Ovary (tissue), 9 donors: Measurements from ENCODE around the gene LCP1. TPM values are rescaled to one million over a fixed set of nuclear protein-coding genes. Genes with fewer than 3 reads are reported as not detected.

Experiments
- DNase-seq, 5 donors: peaks; one replicate each; pipeline ENCODE4 v3.0.0-alpha.2; 2019 to 2020
- H3K27ac ChIP-seq, 2 donors: fragments of 200-600 bp; one replicate each; pipeline versions ENCODE4 v1.5.1 to v1.8.0; 2019 to 2022
- H3K27me3 ChIP-seq: fragments of 200-600 bp; one replicate; pipeline ENCODE4 v1.8.0; 2022
- H3K36me3 ChIP-seq: fragments of 200-600 bp; sonication (generic); one replicate; pipeline ENCODE4 v1.5.1; 2019
- H3K4me1 ChIP-seq: one replicate; pipeline ENCODE4 v1.8.1; 2013; ENCODE audit warnings: mild to moderate bottlenecking, moderate library complexity; ENCODE audit not compliant: insufficient read depth
- H3K4me3 ChIP-seq: fragments of 200-600 bp; sonication (generic); one replicate; pipeline ENCODE4 v1.5.1; 2017
- H3K9me3 ChIP-seq, 2 donors: fragments of 200-600 bp in 1 of 2; sonication (generic) in 1 of 2; one replicate each; pipeline versions ENCODE4 v1.5.1 to v1.8.1; 2013 to 2019; ENCODE audit warnings: mild to moderate bottlenecking in 1 of 2, moderate library complexity in 1 of 2
- EP300 ChIP-seq: sonication (generic); formaldehyde crosslinking; IDR thresholded peaks from one replicate; pipeline ENCODE4 v1.6.1; 2017; ENCODE audit warnings: antibody characterized with exemption
- POLR2A ChIP-seq: fragments of 450-650 bp; IDR thresholded peaks from one replicate; pipeline ENCODE4 v1.6.1; 2017; ENCODE audit warnings: antibody characterized with exemption, mild to moderate bottlenecking, moderate library complexity
- WGBS, 3 donors: extraction: QIAGEN DNeasy Blood & Tissue Kit in 1 of 3; methylation state at CpG; one replicate each; pipeline versions ENCODE4 v1.1.5 to v1.1.7; 2013 to 2017; 5-methylcytosine and 5-hydroxymethylcytosine counted together
- intact Hi-C, 4 donors: fragments of 100-400 bp; cut with DNase I; formaldehyde crosslinking; loops; one replicate each; pipeline versions ENCODE4 v1.11.0 to v1.15.1; 2022 to 2023
- polyA plus RNA-seq, 2 donors: library from polyadenylated mRNA; stranded (reverse); fragments of 200-250 nt in 1 of 2; fragments of 350-450 nt in 1 of 2; fragmentation: Illumina TruSeq in 1 of 2; extraction: RNeasy Lipid Tissue Mini Kit (QIAGEN cat#74804) in 1 of 2; gene quantifications; one replicate each; pipeline ENCODE4 v1.2.3, GENCODE V29; 2013 to 2014
- total RNA-seq, 7 donors: library from RNA; depleted of rRNA in 2 of 7; stranded (reverse); fragments of >200 nt in 2 of 7; fragmentation: NEBNext Ultra II Directional in 3 of 7; extraction: Animal tissue kit (Norgen Biotek cat#: 25700) in 3 of 7; gene quantifications; one replicate each; pipeline versions ENCODE4 v1.1.0 to v1.2.4, GENCODE V29; 2016 to 2023
- TF ChIP-seq, protein P1 (sequence below), 3 donors: fragments of 450-650 bp in 2 of 3; fragments of 200-600 bp in 1 of 3; IDR thresholded peaks; one replicate each; pipeline versions ENCODE4 v1.5.1 to v1.8.0; 2016 to 2022; ENCODE audit warnings: antibody characterized with exemption in 3 of 3, mild to moderate bottlenecking in 1 of 3
- donor health status: DM: no; HTN: no; CAD: no; lungs with moderate emphysema.
- donor health status: DM: no; HTN: no; CAD: no.
- donor health status: Bipolar disorder and iron deficiency.
- donor health status: DM: yes; HTN: yes; CAD: no.
- donor health status: DM: no; HTN: no; CAD: no.
- donor health status: DM: yes; HTN: yes; CAD: no.

LCP1 gene
- total and polyA plus RNA-seq, 9 donors: 5.7 to 56.9 (median 13.8) TPM

DNA sequence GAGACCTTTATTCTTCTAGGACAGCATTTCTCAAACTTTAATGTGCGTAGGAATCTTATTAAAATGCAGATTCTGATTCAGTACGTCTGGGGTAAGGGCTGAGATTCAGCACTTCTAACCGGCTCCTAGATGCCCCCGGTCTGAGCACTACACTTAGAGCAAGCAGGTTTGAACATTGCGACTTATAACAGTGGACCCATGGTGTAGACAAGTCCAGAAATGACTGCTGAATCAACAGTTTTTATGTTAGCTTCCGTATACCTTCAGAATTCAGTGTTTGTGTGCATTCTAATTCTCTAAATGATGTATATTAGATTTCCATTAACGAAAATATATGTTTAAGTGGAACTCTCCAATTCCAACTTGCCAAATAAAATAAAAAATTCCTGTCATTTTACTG is 59.7 kb downstream of the LCP1 start:
- TF ChIP-seq, protein P1, sequence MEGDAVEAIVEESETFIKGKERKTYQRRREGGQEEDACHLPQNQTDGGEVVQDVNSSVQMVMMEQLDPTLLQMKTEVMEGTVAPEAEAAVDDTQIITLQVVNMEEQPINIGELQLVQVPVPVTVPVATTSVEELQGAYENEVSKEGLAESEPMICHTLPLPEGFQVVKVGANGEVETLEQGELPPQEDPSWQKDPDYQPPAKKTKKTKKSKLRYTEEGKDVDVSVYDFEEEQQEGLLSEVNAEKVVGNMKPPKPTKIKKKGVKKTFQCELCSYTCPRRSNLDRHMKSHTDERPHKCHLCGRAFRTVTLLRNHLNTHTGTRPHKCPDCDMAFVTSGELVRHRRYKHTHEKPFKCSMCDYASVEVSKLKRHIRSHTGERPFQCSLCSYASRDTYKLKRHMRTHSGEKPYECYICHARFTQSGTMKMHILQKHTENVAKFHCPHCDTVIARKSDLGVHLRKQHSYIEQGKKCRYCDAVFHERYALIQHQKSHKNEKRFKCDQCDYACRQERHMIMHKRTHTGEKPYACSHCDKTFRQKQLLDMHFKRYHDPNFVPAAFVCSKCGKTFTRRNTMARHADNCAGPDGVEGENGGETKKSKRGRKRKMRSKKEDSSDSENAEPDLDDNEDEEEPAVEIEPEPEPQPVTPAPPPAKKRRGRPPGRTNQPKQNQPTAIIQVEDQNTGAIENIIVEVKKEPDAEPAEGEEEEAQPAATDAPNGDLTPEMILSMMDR (IDR thresholded peaks at IDR 0.05): no peak
- TF ChIP-seq EP300 (no peak), POLR2A (no peak)
- intact Hi-C loops: no loop called here
- DNase-seq: no peak
- WGBS, 3 donors: 87 to 90% (median 87%) methylated on average over 7 of the region's 7 CpGs
- no peaks in the 10 kb centered on the region for H3K9me3 ChIP-seq
- no peak overlapping the region for H3K27ac ChIP-seq
- H3K4me1 ChIP-seq: no peaks in the 10 kb centered on the region
- H3K36me3 ChIP-seq: no peaks in the 10 kb centered on the region
- H3K27me3 ChIP-seq: no peaks in the 10 kb centered on the region
- H3K4me3 ChIP-seq: no peak overlapping the region

DNA sequence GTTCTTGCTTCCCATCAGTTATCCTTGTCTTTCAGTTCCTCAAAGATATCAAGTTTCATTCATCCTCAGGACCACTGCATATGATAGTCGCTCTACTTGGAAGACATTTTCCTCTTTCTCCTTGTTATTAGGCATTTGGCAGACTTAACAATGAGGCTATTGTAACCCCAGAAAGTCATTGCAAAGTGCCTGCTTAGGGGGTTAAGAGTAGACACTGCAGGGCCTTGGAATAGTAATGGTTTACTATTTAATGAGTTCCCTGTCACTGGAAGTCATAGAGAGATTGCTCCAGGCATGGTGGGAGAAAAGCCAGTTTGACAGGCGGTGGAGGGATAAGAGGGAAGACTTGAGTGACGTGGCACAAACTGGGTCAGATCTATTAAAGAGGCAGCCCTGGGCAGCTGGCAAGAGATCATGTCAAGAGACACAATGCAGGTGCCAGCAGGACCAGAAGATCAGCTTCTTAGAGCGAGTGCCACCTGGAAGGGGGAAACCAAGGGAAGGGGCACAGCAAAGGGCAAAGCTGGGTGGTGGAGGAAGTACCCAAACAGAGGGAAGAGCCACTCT is 60.3 kb downstream of the LCP1 start:
- H3K4me1 ChIP-seq: no peaks in the 10 kb centered on the region
- no peaks in the 10 kb centered on the region for H3K9me3 ChIP-seq
- no peak for DNase-seq
- TF ChIP-seq POLR2A (no peak), EP300 (no peak)
- TF ChIP-seq, protein P1 (IDR thresholded peaks at IDR 0.05): no peak
- intact Hi-C loops: no loop called here
- H3K27me3 ChIP-seq: no peaks in the 10 kb centered on the region
- 74 to 88% (median 83%) methylated on average over 4 of the region's 4 CpGs for WGBS, 3 donors
- no peak overlapping the region for H3K4me3 ChIP-seq
- no peaks in the 10 kb centered on the region for H3K36me3 ChIP-seq
- H3K27ac ChIP-seq: no peak overlapping the region

DNA sequence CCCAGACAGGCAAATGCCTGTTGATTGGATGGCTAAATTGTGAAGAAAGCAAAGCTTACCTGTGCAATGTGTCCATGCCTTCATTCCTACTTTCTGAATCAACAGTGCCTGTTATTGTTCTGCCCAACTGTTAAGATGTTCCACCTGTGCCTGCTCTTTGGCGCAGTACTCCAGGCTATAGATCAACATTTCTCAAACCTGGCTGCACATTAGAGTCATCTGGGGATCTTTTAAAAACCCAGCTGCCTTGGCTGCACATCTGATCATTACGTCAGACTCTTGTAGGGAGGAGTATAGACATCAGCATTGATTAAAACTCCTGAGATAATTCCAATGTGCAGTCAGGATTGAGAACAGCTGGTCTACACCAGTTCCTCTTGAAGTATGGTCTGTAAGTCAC is 60.9 kb downstream of the LCP1 start:
- TF ChIP-seq, protein P1 (IDR thresholded peaks at IDR 0.05): no peak
- TF ChIP-seq POLR2A: no peak
- no peak for TF ChIP-seq EP300
- intact Hi-C loops: no loop called here
- WGBS, 3 donors: 42 to 64% (median 49%) methylated on average over 2 of the region's 2 CpGs

DNA sequence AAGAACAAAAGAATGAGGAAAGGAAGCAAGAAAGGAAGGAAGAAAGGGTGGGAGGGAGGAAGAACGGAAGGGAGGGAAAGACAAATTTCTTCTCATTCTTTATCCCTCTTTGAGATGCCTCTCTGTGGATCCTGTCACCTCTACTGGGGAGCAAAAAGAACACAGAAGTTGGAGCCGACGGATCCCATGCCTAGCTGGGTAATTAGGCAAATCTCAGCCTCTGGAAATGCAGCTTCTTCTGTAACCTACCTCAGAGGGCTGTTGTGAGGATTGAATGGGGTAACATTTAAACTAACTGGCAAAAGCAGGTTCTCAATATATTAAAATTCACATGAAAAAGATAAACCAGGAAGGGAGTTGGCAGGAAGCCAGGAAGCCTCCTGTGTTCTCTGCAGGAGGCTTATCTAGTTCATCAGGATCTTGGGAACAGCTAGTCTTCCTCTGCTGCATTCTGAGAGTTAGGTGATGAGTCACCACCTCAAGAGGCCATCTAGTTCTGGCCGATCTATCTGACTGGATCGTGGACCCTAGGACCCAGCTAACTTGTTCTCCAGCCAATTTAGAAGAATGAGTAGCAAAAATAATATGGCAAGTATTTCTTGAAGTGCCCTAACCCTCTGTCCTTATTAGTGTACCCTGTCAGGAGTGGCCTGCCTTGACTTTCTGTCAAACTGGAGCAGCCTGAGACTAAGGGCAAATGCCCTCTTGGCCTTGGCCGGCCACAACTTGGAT is 61.9 kb downstream of the LCP1 start:
- intact Hi-C loops: no loop called here
- 25 to 48% (median 28%) methylated on average over 6 of the region's 6 CpGs for WGBS, 3 donors
- H3K4me1 ChIP-seq: no peaks in the 10 kb centered on the region
- TF ChIP-seq POLR2A: no peak
- TF ChIP-seq, protein P1 (IDR thresholded peaks at IDR 0.05): no peak
- no peak for TF ChIP-seq EP300
- no peaks in the 10 kb centered on the region for H3K36me3 ChIP-seq
- H3K27me3 ChIP-seq: no peaks in the 10 kb centered on the region
- no peaks in the 10 kb centered on the region for H3K9me3 ChIP-seq
- peak in 3 of 5 donors; percentile 10 to 48 (median 16) for DNase-seq
- H3K27ac ChIP-seq: no peak overlapping the region
- no peak overlapping the region for H3K4me3 ChIP-seq

More for the DNA sequence above, 60.9 kb downstream of the LCP1 start:
- Histone ChIP-seq H3K9me3 (no peaks in the 10 kb centered on the region), H3K4me1 (no peaks in the 10 kb centered on the region), H3K4me3 (no peak overlapping the region), H3K27ac (no peak overlapping the region), H3K36me3 (no peaks in the 10 kb centered on the region), H3K27me3 (no peaks in the 10 kb centered on the region)
- no peak for DNase-seq
